Neural progenitor cell (in vitro differentiated cells): Measurements from ENCODE around the gene FGF2. TPM values are rescaled to one million over a fixed set of nuclear protein-coding genes. Genes with fewer than 3 reads are reported as not detected.
"Not testable (repeated sequence)": the region's sequence is repeated elsewhere in the genome, so short reads cannot be mapped to it uniquely, and the experiment has no call there.

ENCODE experiments used
- DNase-seq: peaks from one replicate; pipeline ENCODE4 v3.0.0-alpha.2; 2016; ENCODE audit warnings: low spot score
- H2AFZ ChIP-seq: fragments of 200-600 bp; sonication (generic); replicated peaks from 2 replicates; pipeline ENCODE4 v1.6.1; 2016; ENCODE audit warnings: antibody characterized with exemption
- H3F3A ChIP-seq: fragments of 200-600 bp; sonication (generic); 2 replicates; pipeline ENCODE4 v1.6.1; 2016; ENCODE audit warnings: antibody characterized with exemption, low read depth
- H3K27ac ChIP-seq: fragments of 200-600 bp; sonication (generic); 2 replicates; pipeline ENCODE4 v1.5.1; 2016; ENCODE audit warnings: mild to moderate bottlenecking
- H3K27me3 ChIP-seq: fragments of 200-600 bp; sonication (generic); 2 replicates; pipeline ENCODE4 v1.6.1; 2016; ENCODE audit warnings: mild to moderate bottlenecking, moderate library complexity
- H3K36me3 ChIP-seq: fragments of 200-600 bp; sonication (generic); 2 replicates; pipeline ENCODE4 v1.5.1; 2016
- H3K4me1 ChIP-seq: fragments of 200-600 bp; sonication (generic); 2 replicates; pipeline ENCODE4 v1.6.1; 2016; ENCODE audit warnings: mixed run types
- H3K4me2 ChIP-seq: fragments of 200-600 bp; sonication (generic); 2 replicates; pipeline ENCODE4 v1.6.1; 2016
- H3K4me3 ChIP-seq: fragments of 200-600 bp; sonication (generic); 2 replicates; pipeline ENCODE4 v1.5.1; 2016
- H3K79me2 ChIP-seq: fragments of 200-600 bp; sonication (generic); 2 replicates; pipeline ENCODE4 v1.6.1; 2016; ENCODE audit warnings: low read depth
- H3K9ac ChIP-seq: fragments of 200-600 bp; sonication (generic); 2 replicates; pipeline ENCODE4 v1.6.1; 2016
- H3K9me3 ChIP-seq: fragments of 200-600 bp; sonication (generic); 2 replicates; pipeline ENCODE4 v1.5.1; 2016; ENCODE audit warnings: low read depth
- H4K20me1 ChIP-seq: fragments of 200-600 bp; sonication (generic); 2 replicates; pipeline ENCODE4 v1.6.1; 2016; ENCODE audit warnings: low read depth
- H3K27ac Mint-ChIP-seq: 3 replicates; pipeline ENCODE4 v1.8.0; 2021; ENCODE audit warnings: mixed read lengths
- H3K27me3 Mint-ChIP-seq: 2 replicates; pipeline ENCODE4 v1.8.0; 2022; ENCODE audit warnings: low read depth, mild to moderate bottlenecking, inconsistent platforms, moderate library complexity, mixed read lengths; ENCODE audit not compliant: insufficient read depth
- H3K36me3 Mint-ChIP-seq: 3 replicates; pipeline ENCODE4 v1.8.0; 2021; ENCODE audit warnings: mixed read lengths
- H3K4me1 Mint-ChIP-seq: 3 replicates; pipeline ENCODE4 v1.8.0; 2021; ENCODE audit warnings: mixed read lengths
- H3K4me3 Mint-ChIP-seq: 3 replicates; pipeline ENCODE4 v1.8.0; 2021; ENCODE audit warnings: mild to moderate bottlenecking, moderate library complexity, mixed read lengths
- H3K9me3 Mint-ChIP-seq: 3 replicates; pipeline ENCODE4 v1.8.0; 2020; ENCODE audit warnings: mixed read lengths
- EZH2 ChIP-seq: fragments of 200-600 bp; sonication (generic); IDR thresholded peaks from 2 replicates; pipeline ENCODE4 v1.6.1; 2017; ENCODE audit warnings: antibody characterized with exemption, mild to moderate bottlenecking, moderate library complexity
- EZH2phosphoT487 ChIP-seq: fragments of 200-600 bp; sonication (generic); IDR thresholded peaks from 2 replicates; pipeline ENCODE4 v1.6.1; 2017; ENCODE audit warnings: antibody characterized with exemption
- total RNA-seq: library from RNA; depleted of rRNA; stranded (reverse); fragments of >200 nt; gene quantifications from 2 replicates; pipeline ENCODE4 v1.2.3, GENCODE V29; 2015; ENCODE audit warnings: low replicate concordance
- TF ChIP-seq, protein P1 (sequence below): fragments of 200-600 bp; sonication (generic); IDR thresholded peaks from 2 replicates; pipeline ENCODE4 v1.5.1; 2017; ENCODE audit warnings: antibody characterized with exemption, mild to moderate bottlenecking

FGF2 gene
- total RNA-seq, 1 donor from 2014 or later, result 43.8 TPM

DNA sequence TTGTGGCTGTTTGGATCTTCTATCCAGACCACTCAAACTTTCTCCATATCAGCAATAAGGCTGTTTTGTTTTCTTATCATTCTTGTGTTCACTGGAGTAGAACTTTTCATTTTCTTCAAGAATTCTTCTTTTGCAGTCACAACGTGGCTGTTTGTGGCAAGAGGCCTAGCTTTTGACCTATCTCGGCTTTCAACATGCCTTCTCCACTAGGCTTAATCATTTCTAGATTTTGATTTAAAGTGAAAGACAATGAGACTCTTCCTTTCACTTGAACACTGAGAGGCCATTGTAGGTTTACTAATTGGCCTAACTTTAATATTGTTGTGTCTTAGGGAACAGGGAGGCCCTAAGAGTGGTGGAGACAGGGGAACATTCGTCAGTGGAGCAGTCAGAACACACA is 19.1 kb downstream of the FGF2 start:
- no peak for DNase-seq
- no peaks in the 10 kb centered on the region for H3K27me3 Mint-ChIP-seq

DNA sequence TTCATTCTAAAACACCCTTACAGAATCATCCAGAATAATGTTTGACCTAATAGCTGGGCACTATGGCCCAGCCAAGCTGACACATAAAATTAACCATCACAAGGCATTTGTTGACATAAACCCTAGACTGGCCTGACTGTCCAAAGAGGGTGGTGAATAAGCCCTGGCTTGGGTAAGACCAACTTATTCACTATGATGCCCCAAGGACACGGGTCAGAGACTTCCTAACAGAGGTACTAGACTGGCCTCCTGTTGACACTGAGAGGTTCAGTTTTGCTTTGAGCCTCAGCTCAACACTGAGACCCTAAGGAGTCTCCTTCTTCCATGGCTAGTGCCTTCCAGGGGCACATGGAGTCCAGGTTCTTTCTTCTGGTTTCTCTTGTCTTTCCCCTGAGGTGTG is 21.3 kb downstream of the FGF2 start:
- DNase-seq, result no peak
- Histone ChIP-seq H3K9ac (no peak overlapping the region), H4K20me1 (peaks cover 50% of the 10 kb centered on the region), H3K27me3 (no peaks in the 10 kb centered on the region), H2AFZ (no peak overlapping the region), H3K4me3 (no peak overlapping the region), H3K36me3 (no peaks in the 10 kb centered on the region), H3K4me1 (peaks cover 35% of the 10 kb centered on the region), H3F3A (peaks cover 14% of the 10 kb centered on the region), H3K27ac (no peak overlapping the region), H3K79me2 (peaks cover 100% of the 10 kb centered on the region), H3K4me2 (no peak overlapping the region), H3K9me3 (no peaks in the 10 kb centered on the region)
- Mint-ChIP-seq H3K9me3 (peaks cover 2% of the 10 kb centered on the region), H3K27me3 (no peaks in the 10 kb centered on the region), H3K36me3 (peaks cover 11% of the 10 kb centered on the region), H3K4me1 (peaks cover 5% of the 10 kb centered on the region), H3K4me3 (no peak overlapping the region), H3K27ac (no peak overlapping the region)
- TF ChIP-seq, protein P1, sequence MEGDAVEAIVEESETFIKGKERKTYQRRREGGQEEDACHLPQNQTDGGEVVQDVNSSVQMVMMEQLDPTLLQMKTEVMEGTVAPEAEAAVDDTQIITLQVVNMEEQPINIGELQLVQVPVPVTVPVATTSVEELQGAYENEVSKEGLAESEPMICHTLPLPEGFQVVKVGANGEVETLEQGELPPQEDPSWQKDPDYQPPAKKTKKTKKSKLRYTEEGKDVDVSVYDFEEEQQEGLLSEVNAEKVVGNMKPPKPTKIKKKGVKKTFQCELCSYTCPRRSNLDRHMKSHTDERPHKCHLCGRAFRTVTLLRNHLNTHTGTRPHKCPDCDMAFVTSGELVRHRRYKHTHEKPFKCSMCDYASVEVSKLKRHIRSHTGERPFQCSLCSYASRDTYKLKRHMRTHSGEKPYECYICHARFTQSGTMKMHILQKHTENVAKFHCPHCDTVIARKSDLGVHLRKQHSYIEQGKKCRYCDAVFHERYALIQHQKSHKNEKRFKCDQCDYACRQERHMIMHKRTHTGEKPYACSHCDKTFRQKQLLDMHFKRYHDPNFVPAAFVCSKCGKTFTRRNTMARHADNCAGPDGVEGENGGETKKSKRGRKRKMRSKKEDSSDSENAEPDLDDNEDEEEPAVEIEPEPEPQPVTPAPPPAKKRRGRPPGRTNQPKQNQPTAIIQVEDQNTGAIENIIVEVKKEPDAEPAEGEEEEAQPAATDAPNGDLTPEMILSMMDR, result no peak
- TF ChIP-seq EZH2phosphoT487 (no peak), EZH2 (no peak)

More for the DNA sequence above, 19.1 kb downstream of the FGF2 start:
- H3K4me2 ChIP-seq, result no peak overlapping the region
- H3K4me3 ChIP-seq, result no peak overlapping the region
- Mint-ChIP-seq H3K9me3 (peaks cover 2% of the 10 kb centered on the region), H3K4me1 (peaks cover 5% of the 10 kb centered on the region), H3K27ac (no peak overlapping the region), H3K36me3 (peaks cover 11% of the 10 kb centered on the region), H3K4me3 (no peak overlapping the region)
- H3K4me1 ChIP-seq, result peaks cover 46% of the 10 kb centered on the region
- H3K27me3 ChIP-seq, result no peaks in the 10 kb centered on the region
- H2AFZ ChIP-seq, result no peak overlapping the region
- no peak for TF ChIP-seq EZH2phosphoT487
- no peaks in the 10 kb centered on the region for H3K36me3 ChIP-seq
- no peak overlapping the region for H3K9ac ChIP-seq
- H3K79me2 ChIP-seq, result peaks cover 100% of the 10 kb centered on the region
- peaks cover 55% of the 10 kb centered on the region for H4K20me1 ChIP-seq
- H3F3A ChIP-seq, result peaks cover 27% of the 10 kb centered on the region
- H3K27ac ChIP-seq, result no peak overlapping the region
- H3K9me3 ChIP-seq, result no peaks in the 10 kb centered on the region

DNA sequence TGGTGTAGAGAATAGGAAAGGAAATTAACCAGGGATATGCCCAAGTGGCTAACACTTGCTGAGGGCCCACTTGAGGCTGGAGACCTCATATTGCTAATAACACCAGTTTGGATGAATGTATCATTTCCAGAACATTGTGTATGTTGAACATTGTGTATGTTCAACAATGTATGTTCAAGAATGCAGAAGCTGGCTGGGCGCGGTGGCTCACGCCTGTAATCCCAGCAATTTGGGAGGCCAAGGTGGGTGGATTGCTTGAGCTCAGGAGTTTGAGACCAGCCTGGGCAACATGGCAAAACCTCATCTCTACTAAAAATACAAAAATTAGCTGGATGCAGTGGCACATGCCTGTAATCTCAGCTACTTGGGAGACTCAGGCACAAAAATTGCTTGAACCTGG is 23.2 kb downstream of the FGF2 start:
- not testable (repeated sequence) for H3K9me3 Mint-ChIP-seq, H3K4me2 ChIP-seq, H2AFZ ChIP-seq, H3K36me3 Mint-ChIP-seq, H3K9ac ChIP-seq, DNase-seq, H3K27me3 ChIP-seq, H3K27me3 Mint-ChIP-seq, H3F3A ChIP-seq, H3K27ac Mint-ChIP-seq, H3K4me3 Mint-ChIP-seq, H3K36me3 ChIP-seq, H3K4me3 ChIP-seq, H3K4me1 Mint-ChIP-seq, H3K9me3 ChIP-seq, H3K27ac ChIP-seq
- Histone ChIP-seq H3K4me1 (peaks cover 44% of the 10 kb centered on the region), H3K79me2 (peaks cover 100% of the 10 kb centered on the region), H4K20me1 (peaks cover 60% of the 10 kb centered on the region)

DNA sequence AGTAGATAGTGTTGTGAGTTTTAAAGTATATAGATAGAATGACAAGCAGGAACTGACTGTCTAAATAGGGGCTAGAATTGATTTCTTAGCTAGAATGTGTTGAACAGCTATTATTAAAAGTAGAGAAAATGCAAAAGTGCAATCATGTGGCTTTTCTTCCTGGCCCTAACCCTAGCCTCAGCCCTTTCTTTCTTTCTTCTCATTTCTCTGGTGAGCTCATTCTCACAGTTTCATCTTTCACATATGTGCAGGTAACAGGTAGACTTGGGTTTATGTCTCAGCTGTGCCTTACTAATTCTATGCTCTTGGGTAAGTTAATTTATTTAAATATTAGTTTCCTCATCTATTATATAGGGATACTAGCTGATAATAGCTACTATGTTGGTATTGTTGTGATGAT is 24.9 kb downstream of the FGF2 start:
- Histone ChIP-seq H3K27me3 (no peaks in the 10 kb centered on the region), H3K4me3 (no peak overlapping the region), H3K9me3 (no peaks in the 10 kb centered on the region), H3K9ac (no peak overlapping the region), H3K4me2 (no peak overlapping the region), H3K4me1 (peaks cover 45% of the 10 kb centered on the region), H3K79me2 (peaks cover 100% of the 10 kb centered on the region), H3F3A (peaks cover 15% of the 10 kb centered on the region), H3K36me3 (no peaks in the 10 kb centered on the region), H2AFZ (no peak overlapping the region), H4K20me1 (peaks cover 68% of the 10 kb centered on the region), H3K27ac (no peak overlapping the region)
- Mint-ChIP-seq H3K4me1 (no peaks in the 10 kb centered on the region), H3K27me3 (no peaks in the 10 kb centered on the region), H3K4me3 (no peak overlapping the region), H3K36me3 (peaks cover 4% of the 10 kb centered on the region), H3K9me3 (no peaks in the 10 kb centered on the region), H3K27ac (no peak overlapping the region)
- DNase-seq, result no peak
- TF ChIP-seq, protein P1, result no peak
- TF ChIP-seq EZH2 (no peak), EZH2phosphoT487 (no peak)
